ENCODE results near the gene EZR. TPM values are rescaled to one million over a fixed set of nuclear protein-coding genes. Genes with fewer than 3 reads are reported as not detected.
"Not testable (repeated sequence)": the region's sequence is repeated elsewhere in the genome, so short reads cannot be mapped to it uniquely, and the experiment has no call there.

EZR gene
- total and polyA plus RNA-seq, 2 donors = 95.1 to 122 TPM

DNA sequence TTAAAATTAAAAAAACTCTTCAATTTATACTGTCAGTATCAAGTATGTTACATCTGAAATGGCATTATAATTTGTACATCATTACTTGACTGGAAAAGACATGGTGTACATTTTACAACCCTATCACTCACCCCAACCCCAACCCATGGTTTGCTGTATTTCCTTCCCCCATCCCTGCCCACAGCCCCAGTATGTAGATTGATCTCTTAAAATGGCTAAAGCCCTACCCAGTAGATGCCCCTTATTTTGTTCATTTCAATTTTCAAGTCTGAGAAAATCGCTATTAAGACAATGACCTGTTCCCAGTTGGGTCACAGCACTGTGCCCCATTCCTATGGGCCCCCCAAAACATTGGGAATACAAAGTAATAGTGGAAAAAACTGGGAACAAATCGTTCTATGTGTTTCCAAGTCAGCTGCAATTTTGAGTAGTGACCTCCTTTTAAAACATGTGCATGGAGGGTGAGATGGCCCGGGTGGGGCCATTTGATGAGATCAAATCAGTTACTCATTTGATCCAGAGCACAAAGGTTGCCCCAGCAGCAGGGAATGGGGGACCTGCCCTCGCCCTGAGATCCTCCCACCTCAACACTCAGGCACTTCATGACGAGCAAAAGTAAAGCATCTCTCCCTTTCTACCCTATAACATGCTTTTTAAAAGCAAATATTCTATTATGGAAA, 13.3 kb downstream of the EZR start:
- DNase-seq (ENCODE audit: extremely low spot score) = no peak
- Histone ChIP-seq H3K27ac (ENCODE audit: low read depth) (peak overlapping the region; percentile 66), H3K36me3 (ENCODE audit: insufficient read depth) (no peaks in the 10 kb centered on the region), H3K4me1 (ENCODE audit: insufficient read depth) (peaks cover 3% of the 10 kb centered on the region), H3K4me3 (ENCODE audit: low read depth, low read length) (no peak overlapping the region)
- WGBS = 89% methylated on average over 5 of the region's 5 CpGs

DNA sequence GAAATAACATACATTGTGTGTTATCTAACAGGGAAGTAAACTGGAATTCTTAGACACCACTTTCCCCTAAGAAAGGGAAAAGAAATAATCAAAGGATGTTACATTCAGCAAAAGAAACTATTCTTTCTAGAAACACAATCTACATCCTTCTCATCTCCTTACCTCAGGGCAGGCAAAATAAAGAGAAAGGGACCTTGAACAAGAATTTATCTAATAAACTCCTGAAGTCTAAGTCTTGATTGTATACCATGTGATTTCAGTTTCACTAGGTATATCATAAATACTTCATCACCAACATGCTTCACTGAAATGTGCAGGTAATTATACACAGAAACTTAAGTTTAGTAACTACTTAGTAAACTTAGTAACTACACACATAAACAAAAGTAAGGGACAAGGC, 15.0 kb downstream of the EZR start:
- Histone ChIP-seq H3K27ac (ENCODE audit: low read depth) (no peak overlapping the region), H3K36me3 (ENCODE audit: insufficient read depth) (no peaks in the 10 kb centered on the region), H3K4me3 (ENCODE audit: low read depth, low read length) (no peak overlapping the region), H3K4me1 (ENCODE audit: insufficient read depth) (peaks cover 3% of the 10 kb centered on the region)
- no peak for DNase-seq (ENCODE audit: extremely low spot score)

GRCh38 chr6:158803733-158804143, 15.4 kb downstream of the EZR start:
- peaks cover 3% of the 10 kb centered on the region for H3K4me1 ChIP-seq (ENCODE audit: insufficient read depth)
- H3K27ac ChIP-seq (ENCODE audit: low read depth) = no peak overlapping the region
- 50% methylated on average over 5 of the region's 5 CpGs for WGBS
- no peak overlapping the region for H3K4me3 ChIP-seq (ENCODE audit: low read depth, low read length)
- no peak for DNase-seq (ENCODE audit: extremely low spot score)
- H3K36me3 ChIP-seq (ENCODE audit: insufficient read depth) = no peaks in the 10 kb centered on the region

DNA sequence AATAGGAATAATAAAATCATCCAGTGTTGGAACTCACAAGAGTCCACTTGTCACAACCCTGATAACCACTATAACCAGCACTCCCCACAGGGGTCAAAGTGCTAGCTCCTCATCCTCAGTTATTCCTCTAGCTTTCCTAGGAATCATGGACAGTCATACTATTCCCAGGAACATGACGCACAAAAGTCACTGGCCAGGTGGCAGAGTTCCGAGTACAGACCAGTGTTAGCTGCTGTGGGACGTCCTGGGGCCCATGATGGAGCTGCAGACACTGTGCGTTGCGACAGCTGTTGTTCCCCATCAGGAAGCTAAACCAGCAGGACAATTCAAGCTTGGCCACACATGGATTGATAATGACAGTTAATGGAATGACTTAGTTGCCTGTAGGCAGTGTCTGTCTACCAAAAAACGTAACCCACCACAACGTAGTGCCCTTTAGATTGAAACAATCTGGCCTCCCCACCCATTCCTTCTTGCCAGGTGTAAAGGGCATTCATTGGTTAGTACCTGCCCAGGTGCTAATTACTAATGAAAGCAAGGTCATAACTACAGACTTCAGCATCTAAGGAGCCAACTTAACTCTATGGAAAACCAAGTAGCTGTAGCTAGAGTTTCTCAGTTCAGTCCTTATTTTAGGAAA, 17.4 kb downstream of the EZR start:
- DNase-seq (ENCODE audit: extremely low spot score) = no peak
- Histone ChIP-seq H3K4me3 (ENCODE audit: low read depth, low read length) (no peak overlapping the region), H3K36me3 (ENCODE audit: insufficient read depth) (no peaks in the 10 kb centered on the region), H3K27ac (ENCODE audit: low read depth) (no peak overlapping the region), H3K4me1 (ENCODE audit: insufficient read depth) (peaks cover 3% of the 10 kb centered on the region)
- 87% methylated on average over 7 of the region's 7 CpGs for WGBS

DNA sequence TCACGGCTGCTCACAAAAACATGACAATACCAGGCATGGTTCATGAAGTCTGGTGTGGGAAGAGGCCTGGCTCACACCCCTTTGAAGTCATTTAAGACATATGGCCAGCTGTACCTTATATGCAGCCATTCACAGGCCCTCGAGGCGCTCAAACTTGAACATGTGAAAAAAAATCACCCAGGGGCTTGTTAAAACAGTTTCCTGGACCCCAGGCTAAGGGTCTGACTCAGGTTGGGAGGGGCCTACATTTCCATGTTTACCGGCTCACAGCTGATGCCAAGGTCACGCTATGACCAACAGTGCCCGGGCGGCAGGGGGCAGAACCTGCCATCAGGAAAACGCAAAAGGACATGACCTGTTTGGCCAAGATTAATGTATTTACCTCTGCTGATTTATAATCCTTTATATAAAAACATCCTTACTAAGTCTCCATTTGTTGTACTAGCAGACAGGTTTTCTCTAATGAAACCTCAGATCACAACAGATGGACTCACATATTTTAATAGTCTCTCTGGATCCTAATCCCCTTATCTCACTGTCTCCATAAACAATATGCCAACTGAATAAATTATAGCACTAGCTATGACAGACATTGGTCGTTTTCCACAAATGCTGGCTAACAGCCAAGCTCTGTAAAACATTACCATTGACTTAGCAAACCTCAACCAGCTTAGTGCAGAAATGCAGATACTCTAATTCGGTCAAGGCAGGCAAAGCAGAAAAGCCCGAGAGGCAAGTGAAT, 19.9 kb downstream of the EZR start:
- Histone ChIP-seq H3K36me3 (ENCODE audit: insufficient read depth) (no peaks in the 10 kb centered on the region), H3K4me3 (ENCODE audit: low read depth, low read length) (no peak overlapping the region), H3K27ac (ENCODE audit: low read depth) (peak overlapping the region; percentile 34), H3K4me1 (ENCODE audit: insufficient read depth) (peaks cover 3% of the 10 kb centered on the region)
- peak; percentile 80 for DNase-seq (ENCODE audit: extremely low spot score)
- WGBS = 13% methylated on average over 11 of the region's 11 CpGs

- H3K36me3 ChIP-seq (ENCODE audit: insufficient read depth) = no peaks in the 10 kb centered on the region
- DNase-seq (ENCODE audit: extremely low spot score) = no peak
- no peak overlapping the region for H3K4me3 ChIP-seq (ENCODE audit: low read depth, low read length)
- H3K27ac ChIP-seq (ENCODE audit: low read depth) = peak overlapping the region; percentile 34
- H3K4me1 ChIP-seq (ENCODE audit: insufficient read depth) = peaks cover 5% of the 10 kb centered on the region
- WGBS = 90% methylated on average over 8 of the region's 8 CpGs
Measured at GRCh38 chr6:158798311-158798710, 20.9 kb downstream of the EZR start.

GRCh38 chr6:158797331-158798310, 21.5 kb downstream of the EZR start:
- no peak for DNase-seq (ENCODE audit: extremely low spot score)
- Histone ChIP-seq H3K4me3 (ENCODE audit: low read depth, low read length) (no peak overlapping the region), H3K36me3 (ENCODE audit: insufficient read depth) (no peaks in the 10 kb centered on the region), H3K4me1 (ENCODE audit: insufficient read depth) (peaks cover 4% of the 10 kb centered on the region), H3K27ac (ENCODE audit: low read depth) (no peak overlapping the region)
- 55% methylated on average over 3 of the region's 3 CpGs for whole genome bisulfite sequencing

GRCh38 chr6:158796353-158796752, 22.8 kb downstream of the EZR start:
- Histone ChIP-seq H3K36me3 (ENCODE audit: insufficient read depth) (no peaks in the 10 kb centered on the region), H3K27ac (ENCODE audit: low read depth) (no peak overlapping the region), H3K4me3 (ENCODE audit: low read depth, low read length) (no peak overlapping the region), H3K4me1 (ENCODE audit: insufficient read depth) (peaks cover 4% of the 10 kb centered on the region)
- 81% methylated on average over 3 of the region's 3 CpGs for WGBS
- DNase-seq (ENCODE audit: extremely low spot score) = no peak

DNA sequence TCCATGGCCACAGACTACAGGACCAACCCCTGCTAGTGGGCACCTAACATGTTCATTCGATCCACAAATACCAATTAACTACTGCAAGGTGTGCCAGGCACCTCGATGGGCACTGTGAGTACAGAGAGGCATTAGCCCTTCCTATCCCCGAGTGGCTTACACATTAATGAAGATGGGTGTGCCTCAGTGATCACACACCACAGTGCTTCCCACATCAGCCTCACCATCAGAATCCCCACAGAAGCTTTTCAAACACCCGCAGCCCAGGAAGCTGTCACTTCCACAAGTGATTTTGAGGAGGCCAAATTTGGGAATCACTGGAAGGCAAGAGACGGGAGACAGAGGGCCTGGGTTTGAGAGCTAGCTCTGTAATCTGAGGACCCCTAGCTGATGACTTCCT, 23.7 kb downstream of the EZR start:
- Histone ChIP-seq H3K36me3 (ENCODE audit: insufficient read depth) (no peaks in the 10 kb centered on the region), H3K27ac (ENCODE audit: low read depth) (no peak overlapping the region), H3K4me1 (ENCODE audit: insufficient read depth) (peaks cover 3% of the 10 kb centered on the region), H3K4me3 (ENCODE audit: low read depth, low read length) (no peak overlapping the region)
- DNase-seq (ENCODE audit: extremely low spot score) = no peak
- 92% methylated on average over 5 of the region's 5 CpGs for WGBS

DNA sequence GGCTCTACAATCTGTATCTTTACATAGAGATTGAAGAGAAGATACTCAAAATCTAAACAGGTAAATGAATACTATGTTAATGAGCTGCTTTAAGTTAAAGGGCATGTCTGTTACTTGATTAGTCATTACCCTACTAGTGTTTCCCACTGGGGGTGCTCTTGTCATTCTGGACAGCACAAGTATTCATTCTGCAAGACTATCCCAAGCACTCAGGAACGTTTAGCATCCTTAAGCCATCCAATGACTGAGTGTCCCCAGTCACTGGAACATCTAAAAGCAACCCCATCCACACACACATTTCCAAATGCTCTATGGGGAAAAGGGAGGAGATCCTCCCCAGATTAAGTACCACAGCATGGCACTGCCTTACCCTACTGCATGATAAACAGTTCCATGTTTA, 25.7 kb downstream of the EZR start:
- Histone ChIP-seq H3K4me1 (ENCODE audit: insufficient read depth) (peaks cover 6% of the 10 kb centered on the region), H3K36me3 (ENCODE audit: insufficient read depth) (no peaks in the 10 kb centered on the region)
- WGBS = 27% methylated on average over 1 of the region's 1 CpG

GRCh38 chr6:158792505-158792904, 26.7 kb downstream of the EZR start:
- DNase-seq (ENCODE audit: extremely low spot score); H3K27ac ChIP-seq (ENCODE audit: low read depth); H3K4me3 ChIP-seq (ENCODE audit: low read depth, low read length); H3K36me3 ChIP-seq (ENCODE audit: insufficient read depth); H3K4me1 ChIP-seq (ENCODE audit: insufficient read depth): not testable (repeated sequence)
- WGBS = 86% methylated on average over 10 of the region's 10 CpGs

More for the DNA sequence above, 25.7 kb downstream of the EZR start:
- Histone ChIP-seq H3K27ac (ENCODE audit: low read depth) (no peak overlapping the region), H3K4me3 (ENCODE audit: low read depth, low read length) (no peak overlapping the region)
- no peak for DNase-seq (ENCODE audit: extremely low spot score)

- Histone ChIP-seq H3K4me1 (ENCODE audit: insufficient read depth) (peaks cover 6% of the 10 kb centered on the region), H3K36me3 (ENCODE audit: insufficient read depth) (no peaks in the 10 kb centered on the region), H3K4me3 (ENCODE audit: low read depth, low read length) (no peak overlapping the region), H3K27ac (ENCODE audit: low read depth) (no peak overlapping the region)
- 80% methylated on average over 7 of the region's 7 CpGs for WGBS
- DNase-seq (ENCODE audit: extremely low spot score) = no peak
Measured at GRCh38 chr6:158791274-158791855, 27.8 kb downstream of the EZR start.

Measured in urinary bladder (tissue), 4 donors.